ELR (cell line): ENCODE data around the gene WSB2.

Experiments
- DNase-seq: peaks from one replicate; pipeline ENCODE4 v3.0.0-alpha.2; 2015; ENCODE audit warnings: low read depth

The WSB2 gene

DNA sequence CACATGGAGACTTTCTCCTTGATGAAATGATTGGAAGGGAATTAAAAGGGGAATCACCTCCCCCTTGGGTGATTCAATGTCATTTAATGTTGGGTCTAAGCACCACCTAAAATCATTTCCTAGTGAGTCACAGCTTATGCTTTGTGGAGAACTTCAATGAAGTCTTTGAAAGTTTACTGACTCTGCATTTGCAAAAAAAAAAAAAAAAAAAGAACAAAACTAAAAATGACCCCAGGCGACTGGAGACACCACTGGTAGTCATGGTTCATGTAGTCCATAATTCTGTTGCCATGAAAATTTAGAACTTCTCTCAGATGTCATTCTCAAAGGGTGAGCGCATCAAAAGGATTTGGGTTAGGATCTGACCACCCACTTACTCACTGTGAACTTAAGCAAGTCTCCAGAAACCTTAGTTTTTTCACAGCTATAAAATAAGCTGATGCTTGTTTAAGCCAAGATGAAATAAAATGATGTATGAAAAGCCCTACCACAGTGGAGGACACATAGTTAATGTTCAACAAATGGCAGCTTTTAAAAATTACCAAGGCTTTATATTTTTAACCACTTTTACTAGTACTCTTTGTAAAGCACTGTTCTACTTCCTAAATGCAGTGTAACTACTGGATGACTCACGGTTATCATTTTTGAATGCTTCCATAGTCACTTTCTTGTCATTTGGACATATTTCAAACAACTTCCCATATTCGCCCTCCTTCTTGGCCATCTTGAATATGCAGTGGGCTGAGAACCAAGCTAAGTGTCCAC is 74.1 kb downstream of the WSB2 start:
- peak; percentile 94 for DNase-seq

DNA sequence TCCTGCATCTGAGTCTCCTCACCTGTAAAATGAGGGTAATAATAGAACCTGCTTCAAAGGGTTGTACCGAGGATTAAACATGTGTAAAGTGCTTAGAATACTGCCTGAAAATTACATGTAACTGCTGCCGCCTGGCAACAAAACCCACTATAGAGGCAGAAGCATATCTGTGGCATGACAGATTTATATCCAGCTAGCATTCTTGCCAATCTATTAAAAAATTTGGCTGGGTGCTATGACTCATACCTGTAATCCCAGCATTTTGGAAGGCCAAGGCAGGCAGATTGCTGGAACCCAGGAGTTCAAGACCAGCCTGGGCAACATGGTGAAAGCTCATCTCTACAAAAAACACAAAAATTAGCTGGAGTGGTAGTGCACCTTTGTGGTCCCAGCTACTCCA is 75.8 kb downstream of the WSB2 start:
- peak; percentile 13 for DNase-seq
